ENCODE measurements around the gene SPATA17.

DNA sequence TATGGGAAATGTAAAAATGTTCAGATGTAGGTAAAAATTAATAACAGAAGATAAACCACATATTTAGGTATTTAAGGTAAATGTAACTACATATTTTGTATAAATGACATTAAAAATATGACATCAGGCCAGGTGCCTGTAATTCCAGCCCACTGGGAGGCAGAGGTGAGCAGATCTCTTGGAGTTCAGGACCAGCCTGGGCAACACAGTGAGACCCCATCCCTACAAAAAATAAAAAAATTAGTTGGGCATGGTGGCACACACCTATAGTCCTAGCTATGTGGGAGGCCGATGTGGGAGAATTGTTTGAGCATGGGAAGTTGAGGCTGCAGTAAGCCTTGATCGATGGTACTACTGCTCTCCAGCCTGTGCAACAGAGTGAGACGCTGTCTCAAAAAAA is 216.5 kb downstream of the SPATA17 start:
- no peak for TF ChIP-seq CTCF (IDR thresholded peaks at IDR 0.05 in 2 of 3, conservative IDR thresholded peaks at IDR 0.05 in 1 of 3; ENCODE audit: control insufficient read depth in 2 of 3, extremely low read depth in 1 of 3, insufficient read depth in 1 of 3, low read depth in 3 of 3, low read length in 3 of 3)
- TF ChIP-seq SIN3A (IDR thresholded peaks at IDR 0.05; ENCODE audit: low read depth, low read length): no peak
- no peak for TF ChIP-seq RELA (IDR thresholded peaks at IDR 0.05; ENCODE audit: borderline replicate concordance, partially characterized antibody)
- TF ChIP-seq JUND (IDR thresholded peaks at IDR 0.05; ENCODE audit: low read depth, low read length): no peak
- TF ChIP-seq EED (IDR thresholded peaks at IDR 0.05; ENCODE audit: low read depth): no peak
- TF ChIP-seq ZNF274 (IDR thresholded peaks at IDR 0.05; ENCODE audit: insufficient read depth, insufficient read length): no peak

Measured in GM12878 (cell line).